Bronchial epithelial cell (primary cell): ENCODE results near the gene RGCC. TPM values are rescaled to one million over a fixed set of nuclear protein-coding genes. Genes with fewer than 3 reads are reported as not detected.

Experiments used
- DNase-seq: peaks from one replicate; pipeline ENCODE4 v3.0.0-alpha.2; 2010; ENCODE audit warnings: low read depth
- FAIRE-seq: peaks from 2 replicates; lab custom pipeline; 2011; peaks lifted over from hg19 to GRCh38; lab: Jason Lieb, UNC
- H3K27me3 ChIP-seq: 2 replicates; pipeline ENCODE4 v1.5.1; 2011; ENCODE audit warnings: low read length; ENCODE audit not compliant: control insufficient read depth, insufficient read depth
- H3K36me3 ChIP-seq: 2 replicates; pipeline ENCODE4 v1.5.1; 2011; ENCODE audit warnings: low read length; ENCODE audit not compliant: control insufficient read depth, insufficient read depth
- H3K4me3 ChIP-seq: 2 replicates; pipeline ENCODE4 v1.5.1; 2011; ENCODE audit warnings: mild to moderate bottlenecking, low read depth, low read length, control low read depth
- total RNA-seq: library from RNA; depleted of rRNA; stranded (reverse); fragments of >200 nt; gene quantifications from 2 replicates; pipeline ENCODE4 v1.2.1, GENCODE V29; 2014
- TF ChIP-seq, protein P1 (sequence below): IDR thresholded peaks from 2 replicates; pipeline ENCODE4 v1.5.1; 2011; ENCODE audit warnings: mild to moderate bottlenecking, moderate library complexity, low read length, control low read depth, inconsistent platforms; ENCODE audit not compliant: insufficient read depth, severe bottlenecking

Gene RGCC
- total RNA-seq, 1 donor from 2014 or later: 13.2 TPM

DNA sequence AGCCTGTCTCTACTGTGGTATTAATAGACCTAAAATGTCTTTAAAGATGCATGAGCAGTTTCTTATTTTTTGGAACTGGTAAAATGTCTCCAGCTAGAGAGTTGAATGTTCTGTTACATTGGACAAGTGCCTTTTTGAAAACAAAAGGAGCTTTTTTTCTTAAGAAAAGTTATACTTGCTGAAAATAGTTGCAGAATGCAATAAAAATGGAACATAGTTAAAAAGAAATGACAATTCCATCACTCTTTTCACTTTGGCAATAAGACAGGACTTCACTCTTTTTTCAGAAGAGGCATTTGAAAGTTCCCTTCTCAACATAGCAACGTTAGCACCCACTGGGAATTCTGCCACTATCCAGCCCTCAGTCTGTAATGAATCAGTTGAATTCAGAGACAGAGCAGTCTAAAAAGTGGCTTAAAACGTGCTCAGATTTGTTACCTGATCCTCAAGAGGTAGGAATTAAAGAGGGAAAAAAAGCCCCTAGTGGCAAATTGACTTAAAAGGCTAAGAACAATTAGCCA, 10.1 kb downstream of the RGCC start:
- Histone ChIP-seq H3K4me3 (no peak overlapping the region), H3K36me3 (peaks cover 4% of the 10 kb centered on the region), H3K27me3 (no peaks in the 10 kb centered on the region)
- DNase-seq (no peak), FAIRE-seq (no peak)
- TF ChIP-seq, protein P1, sequence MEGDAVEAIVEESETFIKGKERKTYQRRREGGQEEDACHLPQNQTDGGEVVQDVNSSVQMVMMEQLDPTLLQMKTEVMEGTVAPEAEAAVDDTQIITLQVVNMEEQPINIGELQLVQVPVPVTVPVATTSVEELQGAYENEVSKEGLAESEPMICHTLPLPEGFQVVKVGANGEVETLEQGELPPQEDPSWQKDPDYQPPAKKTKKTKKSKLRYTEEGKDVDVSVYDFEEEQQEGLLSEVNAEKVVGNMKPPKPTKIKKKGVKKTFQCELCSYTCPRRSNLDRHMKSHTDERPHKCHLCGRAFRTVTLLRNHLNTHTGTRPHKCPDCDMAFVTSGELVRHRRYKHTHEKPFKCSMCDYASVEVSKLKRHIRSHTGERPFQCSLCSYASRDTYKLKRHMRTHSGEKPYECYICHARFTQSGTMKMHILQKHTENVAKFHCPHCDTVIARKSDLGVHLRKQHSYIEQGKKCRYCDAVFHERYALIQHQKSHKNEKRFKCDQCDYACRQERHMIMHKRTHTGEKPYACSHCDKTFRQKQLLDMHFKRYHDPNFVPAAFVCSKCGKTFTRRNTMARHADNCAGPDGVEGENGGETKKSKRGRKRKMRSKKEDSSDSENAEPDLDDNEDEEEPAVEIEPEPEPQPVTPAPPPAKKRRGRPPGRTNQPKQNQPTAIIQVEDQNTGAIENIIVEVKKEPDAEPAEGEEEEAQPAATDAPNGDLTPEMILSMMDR: no peak

DNA sequence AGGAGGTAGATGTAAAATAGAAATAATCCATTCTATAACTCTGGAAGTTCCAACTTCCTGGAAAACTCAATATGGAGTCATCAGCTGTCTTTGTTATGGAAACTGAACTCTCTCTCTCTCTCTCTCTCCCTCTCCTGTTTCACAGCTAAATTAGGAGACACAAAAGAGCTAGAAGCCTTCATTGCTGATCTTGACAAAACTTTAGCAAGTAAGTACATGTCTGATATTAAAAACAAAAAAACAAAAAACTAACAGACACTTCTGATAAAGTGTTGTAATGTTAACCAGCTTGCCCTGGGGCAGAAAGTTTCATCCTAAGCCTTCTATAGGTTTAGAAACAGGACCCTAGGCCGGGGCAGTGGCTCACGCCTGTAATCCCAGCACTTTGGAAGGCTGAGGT, 11.3 kb downstream of the RGCC start:
- FAIRE-seq (no peak), DNase-seq (peak; percentile 81)

DNA sequence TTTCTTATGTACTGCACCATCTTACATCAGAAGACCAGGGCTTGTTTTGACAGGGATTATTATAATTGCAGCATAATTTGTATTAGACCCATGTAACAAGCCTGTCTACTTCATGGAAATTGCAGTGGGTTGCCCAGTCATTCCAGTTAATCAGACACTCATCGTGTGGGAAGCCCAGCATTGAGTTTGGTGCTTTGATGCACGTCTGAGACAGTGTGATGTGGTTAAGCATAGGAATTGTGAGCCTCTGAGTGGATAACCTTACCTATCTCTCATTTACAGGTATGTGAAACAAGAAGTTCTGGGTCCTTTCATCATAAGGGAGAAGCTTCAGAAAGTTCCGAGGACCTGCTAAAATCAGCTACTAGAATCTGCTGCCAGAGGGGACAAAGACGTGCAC, 12.8 kb downstream of the RGCC start:
- TF ChIP-seq, protein P1: no peak
- H3K27me3 ChIP-seq: no peaks in the 10 kb centered on the region
- no peak overlapping the region for H3K4me3 ChIP-seq
- DNase-seq: no peak
- H3K36me3 ChIP-seq: peaks cover 4% of the 10 kb centered on the region
- no peak for FAIRE-seq

More for the DNA sequence above, 11.3 kb downstream of the RGCC start:
- TF ChIP-seq, protein P1: no peak
- no peaks in the 10 kb centered on the region for H3K27me3 ChIP-seq
- no peak overlapping the region for H3K4me3 ChIP-seq
- H3K36me3 ChIP-seq: peaks cover 4% of the 10 kb centered on the region

DNA sequence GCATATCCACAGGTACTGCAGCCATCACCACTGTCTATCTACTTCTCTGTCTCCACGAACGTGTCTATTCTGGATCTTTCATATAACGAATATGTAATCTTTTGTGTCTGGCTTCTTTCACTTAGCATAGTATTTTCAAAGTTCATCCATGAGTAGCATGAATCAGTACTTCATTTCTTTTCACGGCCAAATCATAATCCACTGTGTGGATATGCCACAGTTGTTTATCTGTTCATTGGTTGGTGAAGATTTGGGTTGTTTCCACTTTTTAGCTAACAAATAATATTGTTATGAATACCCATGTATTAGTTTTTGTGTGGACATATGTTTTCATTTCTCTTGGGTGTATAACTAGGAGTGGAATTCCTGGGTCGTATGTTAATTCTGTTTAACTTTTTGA, 14.4 kb downstream of the RGCC start:
- TF ChIP-seq, protein P1: no peak
- H3K36me3 ChIP-seq: peaks cover 4% of the 10 kb centered on the region
- DNase-seq (no peak), FAIRE-seq (peak; percentile 32)
- H3K4me3 ChIP-seq: no peak overlapping the region
- no peaks in the 10 kb centered on the region for H3K27me3 ChIP-seq

DNA sequence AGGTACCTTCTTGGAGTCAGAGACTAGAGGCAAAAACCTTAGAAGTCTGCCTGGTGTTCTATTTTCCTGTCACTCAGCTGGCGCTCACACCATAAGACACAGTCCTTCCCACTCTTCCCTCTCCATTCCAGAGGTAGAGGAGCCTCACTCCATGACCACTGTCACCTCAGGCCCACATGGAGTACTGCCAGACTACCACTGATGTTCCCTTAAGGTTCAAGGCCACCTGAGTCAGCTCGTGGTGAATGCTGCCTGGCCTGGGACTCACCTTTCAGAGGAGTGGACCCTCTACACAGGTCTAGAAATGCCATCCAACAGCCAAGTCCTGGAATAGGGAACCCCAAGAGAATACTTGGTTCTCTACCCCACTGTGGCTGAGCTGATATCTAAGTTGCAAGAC, 29.9 kb downstream of the RGCC start:
- Histone ChIP-seq H3K4me3 (no peak overlapping the region), H3K27me3 (no peaks in the 10 kb centered on the region), H3K36me3 (no peaks in the 10 kb centered on the region)
- FAIRE-seq (peak; percentile 84), DNase-seq (no peak)
- TF ChIP-seq, protein P1: no peak

DNA sequence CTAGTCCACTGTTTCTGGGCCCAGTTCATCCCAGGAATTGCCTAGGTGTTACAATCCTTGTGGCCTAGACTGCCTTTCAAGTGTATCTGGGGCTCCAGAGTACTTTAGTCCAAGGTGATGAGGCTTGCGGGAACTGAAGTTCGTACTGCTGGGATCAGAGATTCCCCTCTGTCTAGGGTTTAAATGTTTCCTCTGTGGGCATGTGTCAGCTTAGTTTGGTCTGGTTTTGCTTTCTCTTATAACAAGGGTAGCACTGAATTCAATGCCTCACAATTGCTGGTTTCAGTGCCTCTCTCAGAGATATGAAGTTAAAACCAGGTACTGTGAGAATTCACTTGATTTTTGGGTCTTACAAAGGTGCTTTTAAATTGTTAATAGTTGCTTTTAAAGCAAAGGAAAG, 30.8 kb downstream of the RGCC start:
- H3K4me3 ChIP-seq: no peak overlapping the region
- H3K36me3 ChIP-seq: no peaks in the 10 kb centered on the region
- DNase-seq: no peak
- no peak for FAIRE-seq
- TF ChIP-seq, protein P1: no peak
- H3K27me3 ChIP-seq: no peaks in the 10 kb centered on the region
